Body of pancreas (tissue), 4 donors: ENCODE measurements around the gene TNFRSF18. TPM values are rescaled to one million over a fixed set of nuclear protein-coding genes. Genes with fewer than 3 reads are reported as not detected.

ENCODE experiments used
- ATAC-seq: fragments of 150-250 bp; one replicate; pipeline ENCODE4 v1.9.1; 2016
- DNase-seq, 4 donors: peaks; one replicate each; pipeline ENCODE4 v3.0.0-alpha.2; 2019
- H3K27ac ChIP-seq, 4 donors: fragments of 200-600 bp; sonication (generic); 1 replicate in 3 of 4; 2 replicates in 1 of 4; pipeline versions ENCODE4 v1.5.1 to v1.6.1; 2016 to 2019; ENCODE audit warnings: mild to moderate bottlenecking in 1 of 4, mixed read lengths in 1 of 4, moderate library complexity in 1 of 4
- H3K27me3 ChIP-seq, 2 donors: fragments of 200-600 bp; sonication (generic); one replicate each; pipeline ENCODE4 v1.6.0; 2016; ENCODE audit warnings: mild to moderate bottlenecking in 1 of 2
- H3K36me3 ChIP-seq, 2 donors: fragments of 200-600 bp; sonication (generic); replicated peaks in 1 of 2; 2 replicates each; pipeline ENCODE4 v1.5.1; 2016; ENCODE audit warnings: low read depth in 2 of 2; ENCODE audit not compliant: insufficient read depth in 1 of 2
- H3K4me1 ChIP-seq: fragments of 200-600 bp; sonication (generic); one replicate; pipeline ENCODE4 v1.6.0; 2016
- H3K4me3 ChIP-seq, 2 donors: fragments of 200-600 bp; sonication (generic); 1 replicate in 1 of 2; 2 replicates in 1 of 2; pipeline ENCODE4 v1.5.1; 2016 to 2019
- H3K9me3 ChIP-seq, 3 donors: fragments of 200-600 bp; sonication (generic); 1 replicate in 2 of 3; 2 replicates in 1 of 3; pipeline ENCODE4 v1.5.1; 2016
- CTCF ChIP-seq, 7 experiments: fragments of 450-650 bp in 4 of 7; fragments of 200-600 bp in 3 of 7; sonication (generic) in 3 of 7; IDR thresholded peaks; one replicate each; pipeline ENCODE4 v1.5.1; 2016 to 2019; ENCODE audit warnings: antibody characterized with exemption in 7 of 7
- POLR2A ChIP-seq, 3 donors: fragments of 450-650 bp; IDR thresholded peaks; one replicate each; pipeline ENCODE4 v1.6.1; 2016; ENCODE audit warnings: antibody characterized with exemption in 3 of 3, mild to moderate bottlenecking in 2 of 3
- WGBS, 2 donors: methylation state at CpG; one replicate each; pipeline ENCODE4 v1.1.5; 2017; 5-methylcytosine and 5-hydroxymethylcytosine counted together
- intact Hi-C: fragments of 100-400 bp; cut with DNase I; formaldehyde crosslinking; loops from one replicate; pipeline ENCODE4 v1.15.1; 2023
- total RNA-seq, 2 donors: library from RNA; depleted of rRNA; stranded (reverse); fragments of >200 nt; gene quantifications; one replicate each; pipeline ENCODE4 v1.1.0, GENCODE V29; 2016

TNFRSF18 gene
- total RNA-seq, 2 donors from 2014 or later: not detected

GRCh38 chr1:1221887-1222574, 15.6 kb upstream of the TNFRSF18 start:
- no peak overlapping the region for H3K4me3 ChIP-seq
- intact Hi-C loops: no loop called here
- WGBS, 2 donors: 91 to 93% methylated on average over 8 to 28 of the region's 30 CpGs
- ATAC-seq: no peak
- H3K27ac ChIP-seq: no peak overlapping the region
- H3K9me3 ChIP-seq: no peaks in the 10 kb centered on the region
- DNase-seq: no peak
- no peaks in the 10 kb centered on the region for H3K27me3 ChIP-seq
- H3K4me1 ChIP-seq: no peaks in the 10 kb centered on the region
- H3K36me3 ChIP-seq: peaks cover 14 to 25% of the 10 kb centered on the region in 2 donors
- no peak for TF ChIP-seq POLR2A (IDR thresholded peaks at IDR 0.05)
- no peak for TF ChIP-seq CTCF (IDR thresholded peaks at IDR 0.05)

GRCh38 chr1:1220197-1220596, 13.8 kb upstream of the TNFRSF18 start:
- H3K36me3 ChIP-seq: peaks cover 14 to 26% of the 10 kb centered on the region in 2 donors
- WGBS, 2 donors: 88 to 92% methylated on average over 10 to 24 of the region's 24 CpGs
- intact Hi-C loops: no loop called here
- H3K9me3 ChIP-seq: no peaks in the 10 kb centered on the region
- no peaks in the 10 kb centered on the region for H3K27me3 ChIP-seq
- TF ChIP-seq CTCF (IDR thresholded peaks at IDR 0.05) (no peak), POLR2A (IDR thresholded peaks at IDR 0.05) (no peak)
- DNase-seq (no peak), ATAC-seq (no peak)
- H3K27ac ChIP-seq: no peak overlapping the region
- H3K4me1 ChIP-seq: no peaks in the 10 kb centered on the region
- H3K4me3 ChIP-seq: no peak overlapping the region

GRCh38 chr1:1219341-1219740, 12.9 kb upstream of the TNFRSF18 start:
- H3K4me1 ChIP-seq: no peaks in the 10 kb centered on the region
- no peaks in the 10 kb centered on the region for H3K27me3 ChIP-seq
- WGBS, 2 donors: 95 to 97% methylated on average over 18 to 20 of the region's 20 CpGs
- H3K27ac ChIP-seq: no peak overlapping the region
- no peak for ATAC-seq
- intact Hi-C loops: no loop called here
- H3K9me3 ChIP-seq: no peaks in the 10 kb centered on the region
- no peak for TF ChIP-seq POLR2A (IDR thresholded peaks at IDR 0.05)
- no peak for TF ChIP-seq CTCF (IDR thresholded peaks at IDR 0.05)
- DNase-seq: no peak
- no peak overlapping the region for H3K4me3 ChIP-seq
- H3K36me3 ChIP-seq: peaks cover 14 to 26% of the 10 kb centered on the region in 2 donors

- Histone ChIP-seq H3K4me1 (no peaks in the 10 kb centered on the region), H3K27ac (no peak overlapping the region), H3K4me3 (no peak overlapping the region), H3K27me3 (no peaks in the 10 kb centered on the region), H3K9me3 (no peaks in the 10 kb centered on the region), H3K36me3 (peaks cover 14 to 26% of the 10 kb centered on the region in 2 donors)
- intact Hi-C loops: no loop called here
- ATAC-seq (no peak), DNase-seq (no peak)
- TF ChIP-seq CTCF (IDR thresholded peaks at IDR 0.05): no peak
- TF ChIP-seq POLR2A (IDR thresholded peaks at IDR 0.05): no peak
- WGBS, 2 donors: 78 to 96% methylated on average over 4 to 35 of the region's 36 CpGs
These were observed 12.3 kb upstream of the TNFRSF18 start for GRCh38 chr1:1218524-1219200.
